ENCODE results near the gene XYLT1. TPM values are rescaled to one million over a fixed set of nuclear protein-coding genes. Genes with fewer than 3 reads are reported as not detected.

The XYLT1 gene
- total RNA-seq, 1 experiment from 2014 or later = 8.3 TPM

DNA sequence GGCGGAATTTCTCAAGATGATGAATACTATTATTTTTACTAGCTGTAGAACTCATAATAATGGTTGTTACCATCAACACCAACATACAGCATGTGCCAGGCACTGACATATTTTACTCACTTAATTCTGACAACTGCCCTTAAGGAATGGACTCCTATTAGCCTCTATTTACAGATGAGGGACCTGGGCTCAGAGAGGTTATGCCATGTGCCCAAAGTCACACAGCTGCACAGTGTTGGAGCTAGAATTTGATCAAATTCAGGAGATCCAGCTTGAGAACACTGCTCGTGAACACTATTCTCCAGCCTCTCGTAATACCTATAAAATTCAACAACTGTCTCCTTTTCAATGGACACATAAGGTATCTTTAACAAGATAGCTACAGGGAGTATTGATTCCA is 97.2 kb downstream of the XYLT1 start:
- no peak for DNase-seq (ENCODE audit: low spot score)

DNA sequence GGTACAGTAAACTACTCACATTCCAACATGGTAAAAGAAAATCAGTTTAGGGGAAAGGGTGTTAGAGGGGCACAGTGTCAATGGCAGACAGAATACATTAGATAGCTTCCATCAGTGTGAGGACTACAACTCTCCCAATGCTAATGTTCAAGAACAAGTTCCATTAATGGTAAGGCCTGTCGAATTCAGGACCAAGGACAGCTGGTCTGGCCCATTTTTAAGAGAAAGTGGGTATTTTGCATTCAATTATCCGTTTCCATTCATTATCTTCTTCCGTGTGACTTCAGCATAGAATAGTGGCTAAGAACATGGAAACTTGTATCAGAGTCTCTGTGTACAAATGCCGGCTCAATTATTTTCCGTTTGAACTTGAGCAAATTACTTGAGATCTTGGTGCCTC is 98.4 kb downstream of the XYLT1 start:
- no peak for DNase-seq (ENCODE audit: low spot score)

- DNase-seq (ENCODE audit: low spot score) = no peak
These were observed 99.5 kb downstream of the XYLT1 start for GRCh38 chr16:17371299-17371698.

- no peak for DNase-seq (ENCODE audit: low spot score)
These were observed 100.0 kb downstream of the XYLT1 start for GRCh38 chr16:17370731-17371285.

DNA sequence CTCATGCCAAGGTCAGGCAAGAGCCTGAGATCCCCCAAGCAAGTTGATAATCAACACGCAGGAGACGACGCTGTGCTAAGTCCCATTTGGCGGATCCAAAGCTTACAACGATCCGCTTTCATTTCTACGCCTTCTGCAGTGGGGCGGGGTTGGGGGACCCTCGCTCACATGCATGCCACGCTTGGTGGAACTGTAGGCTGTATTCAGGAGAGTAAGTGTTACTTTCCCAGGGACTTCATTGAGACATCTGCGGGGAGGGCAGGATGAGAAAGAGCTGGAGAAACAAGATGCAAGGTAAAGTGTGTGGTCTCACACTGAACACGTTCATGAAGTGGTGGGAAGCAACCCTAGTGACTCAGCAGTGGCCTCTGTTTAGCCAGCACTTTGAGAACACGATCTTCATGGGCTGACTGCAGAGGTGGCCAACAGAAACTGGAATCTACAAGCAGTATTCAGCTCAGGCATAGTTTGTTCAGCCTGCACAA is 100.5 kb downstream of the XYLT1 start:
- no peak for DNase-seq (ENCODE audit: low spot score)

DNA sequence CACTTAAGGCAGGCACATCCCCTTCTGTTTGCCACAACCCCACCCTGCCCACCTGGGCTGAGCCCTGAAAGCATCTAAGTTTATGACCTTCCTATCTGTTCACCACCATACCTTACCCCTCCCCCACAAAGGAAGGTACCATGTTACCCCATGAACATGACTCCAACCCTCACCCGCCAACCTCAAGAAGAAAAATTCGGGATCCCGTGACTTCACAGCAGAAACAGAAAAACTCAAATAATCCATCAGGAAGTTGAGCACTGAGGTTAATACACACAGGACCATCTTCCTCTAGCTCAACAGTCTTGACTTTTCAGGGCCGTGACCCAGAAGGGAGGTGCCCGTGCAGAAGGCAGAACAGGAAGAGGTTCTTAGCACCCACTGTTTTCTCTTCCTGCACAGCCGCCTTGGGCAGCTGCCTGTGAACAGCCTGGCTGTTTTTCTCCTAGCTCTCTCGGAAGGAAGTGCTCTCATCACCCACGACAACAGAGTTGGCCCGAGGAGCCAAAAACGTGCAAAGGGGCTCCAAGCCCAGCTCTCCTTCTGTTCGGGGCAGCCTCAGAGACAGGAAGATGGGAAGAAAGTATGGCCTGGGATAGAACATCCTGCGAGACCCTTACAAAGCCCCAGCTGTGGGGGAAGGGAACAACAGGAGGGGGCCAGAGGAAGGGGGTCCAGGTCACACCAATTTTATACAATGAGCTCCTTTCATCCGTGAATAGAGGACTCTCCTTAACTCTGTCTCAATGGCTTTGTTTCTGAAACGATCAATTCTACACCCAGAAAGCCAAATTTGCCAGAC is 101.1 kb downstream of the XYLT1 start:
- DNase-seq (ENCODE audit: low spot score) = no peak

DNA sequence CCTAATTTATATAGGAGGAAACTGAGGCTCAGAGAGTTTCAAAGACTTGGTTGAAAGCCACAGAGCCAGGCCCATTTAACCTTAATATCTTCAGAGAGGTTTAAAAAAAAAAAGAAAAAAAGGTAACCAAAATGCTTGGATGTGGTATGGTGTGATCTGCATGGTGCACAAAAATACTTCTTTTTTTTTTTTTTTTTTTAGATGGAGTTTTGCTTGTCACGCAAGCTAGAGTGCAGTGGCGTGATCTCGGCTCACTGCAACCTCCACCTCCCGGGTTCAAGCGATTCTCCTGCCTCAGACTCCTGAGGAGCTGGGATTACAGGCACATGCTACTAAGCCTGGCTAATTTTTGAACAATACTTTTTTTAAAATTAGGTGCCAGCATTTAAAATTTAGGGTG is 101.8 kb downstream of the XYLT1 start:
- no peak for DNase-seq (ENCODE audit: low spot score)

GRCh38 chr16:17368446-17368845 is 102.3 kb downstream of the XYLT1 start:
- DNase-seq (ENCODE audit: low spot score) = no peak

GRCh38 chr16:17367923-17368322 is 102.8 kb downstream of the XYLT1 start:
- DNase-seq (ENCODE audit: low spot score) = peak; percentile 82

GRCh38 chr16:17367036-17367435 is 103.7 kb downstream of the XYLT1 start:
- DNase-seq (ENCODE audit: low spot score) = no peak

GRCh38 chr16:17366299-17366961 is 104.3 kb downstream of the XYLT1 start:
- DNase-seq (ENCODE audit: low spot score) = no peak

DNA sequence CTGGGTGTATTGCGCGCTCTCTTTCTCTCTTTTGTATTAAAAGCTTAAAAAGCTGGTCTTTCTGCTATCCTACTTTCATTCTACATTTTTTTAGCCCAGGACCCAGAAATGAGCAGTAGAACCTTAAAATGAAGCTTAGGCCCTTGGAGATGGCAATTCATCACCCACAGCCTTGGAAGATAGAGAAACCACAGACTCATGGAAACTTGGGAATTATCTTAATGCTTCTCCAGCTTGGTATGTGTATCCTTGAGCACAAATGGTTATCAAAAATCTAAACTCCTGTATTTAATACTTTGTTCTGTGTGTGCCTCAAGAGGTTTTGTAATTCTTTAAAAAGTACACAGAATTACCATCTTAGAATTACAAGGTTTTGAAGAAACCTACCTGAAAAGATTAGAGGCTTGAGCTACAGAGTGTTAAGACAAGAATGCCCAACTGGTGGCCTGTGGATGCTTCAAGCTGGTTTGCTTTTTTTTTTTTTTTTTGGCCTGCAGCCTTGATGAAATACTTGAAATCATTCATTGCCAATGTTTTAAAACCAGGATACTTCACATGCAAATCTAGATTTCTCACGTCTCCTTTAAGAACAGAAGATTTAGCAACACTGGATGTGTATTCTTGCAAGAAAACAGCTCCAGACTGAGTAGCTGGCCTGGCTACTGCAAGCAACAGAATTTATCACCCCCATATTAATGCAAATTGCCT is 105.0 kb downstream of the XYLT1 start:
- no peak for DNase-seq (ENCODE audit: low spot score)

GRCh38 chr16:17365211-17365541 is 105.6 kb downstream of the XYLT1 start:
- no peak for DNase-seq (ENCODE audit: low spot score)

GRCh38 chr16:17364319-17365210 is 106.2 kb downstream of the XYLT1 start:
- peak; percentile 97 for DNase-seq (ENCODE audit: low spot score)

- no peak for DNase-seq (ENCODE audit: low spot score)
These were observed 107.8 kb downstream of the XYLT1 start for GRCh38 chr16:17362946-17363345.

DNA sequence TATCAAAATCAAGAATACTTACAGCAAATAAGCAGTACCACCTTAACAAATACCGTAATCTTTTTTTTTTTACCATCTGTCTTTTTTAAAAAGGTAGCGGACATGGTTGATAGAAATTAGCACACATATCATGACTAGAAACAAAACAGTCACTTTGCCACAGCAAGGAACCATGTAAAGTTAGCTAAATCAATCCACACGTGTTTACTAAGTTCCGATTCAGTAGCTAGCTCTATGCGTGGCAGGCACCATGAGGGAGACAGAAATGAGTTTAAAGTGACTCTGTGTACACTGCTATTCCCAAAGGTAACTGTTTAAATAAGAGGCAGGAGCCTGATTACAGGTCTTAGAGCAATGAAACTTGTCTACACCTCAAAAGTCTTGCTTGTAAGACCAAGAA is 108.6 kb downstream of the XYLT1 start:
- DNase-seq (ENCODE audit: low spot score) = no peak

GRCh38 chr16:17360693-17361122 is 110.1 kb downstream of the XYLT1 start:
- DNase-seq (ENCODE audit: low spot score) = no peak

GRCh38 chr16:17359788-17360390 is 110.9 kb downstream of the XYLT1 start:
- peak; percentile 66 for DNase-seq (ENCODE audit: low spot score)

- no peak for DNase-seq (ENCODE audit: low spot score)
These were observed 111.9 kb downstream of the XYLT1 start for GRCh38 chr16:17358846-17359245.

GRCh38 chr16:17358355-17358754 is 112.4 kb downstream of the XYLT1 start:
- DNase-seq (ENCODE audit: low spot score) = no peak

All from H4 (cell line).